ENCODE data around the gene NLRP1.
A peak's percentile ranks its signal among the peaks of the same experiment; 100 is the strongest.

The NLRP1 gene

GRCh38 chr17:5511401-5512225 is 72.7 kb downstream of the NLRP1 start:
- DNase-seq, result no peak

DNA sequence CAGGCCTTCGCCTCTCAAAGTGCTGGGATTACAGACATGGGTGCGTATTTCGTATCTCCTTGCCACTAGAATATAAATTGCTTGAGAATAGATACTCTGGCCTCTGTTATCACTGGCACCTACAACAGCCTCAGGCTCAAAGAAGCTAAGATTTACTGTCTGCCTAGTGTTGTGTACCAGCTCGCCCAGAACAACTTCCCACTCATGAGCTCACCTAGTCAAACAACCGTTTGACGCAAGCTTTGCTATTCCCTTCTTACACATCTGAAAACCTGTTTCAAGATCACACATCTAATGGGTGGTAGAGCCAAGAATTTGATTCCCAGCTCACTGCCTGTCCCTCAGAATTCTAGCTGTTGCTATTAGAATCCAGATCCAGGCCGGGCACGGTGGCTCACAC is 73.5 kb downstream of the NLRP1 start:
- no peak for DNase-seq

- DNase-seq, result no peak
Observed at GRCh38 chr17:5509482-5509881, 74.8 kb downstream of the NLRP1 start.

DNA sequence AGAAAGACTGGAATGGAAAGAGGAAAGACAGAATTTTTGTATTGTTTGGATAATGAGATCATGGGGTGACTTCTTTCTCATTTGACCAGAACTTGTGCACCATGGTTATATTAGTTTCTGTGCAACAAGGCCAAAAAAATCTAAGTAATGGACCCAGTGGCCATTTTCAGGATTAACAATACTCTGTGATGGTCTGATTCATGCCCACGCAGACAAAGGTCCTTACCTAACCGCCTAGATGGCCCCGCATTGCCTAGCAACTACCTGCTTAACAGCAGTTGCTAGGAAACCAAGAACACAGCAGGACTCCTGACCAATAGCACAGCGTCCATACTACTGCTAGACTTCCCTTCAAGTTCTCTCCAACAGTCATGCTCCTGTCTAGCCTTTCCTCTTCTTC is 75.5 kb downstream of the NLRP1 start:
- DNase-seq, result no peak

DNA sequence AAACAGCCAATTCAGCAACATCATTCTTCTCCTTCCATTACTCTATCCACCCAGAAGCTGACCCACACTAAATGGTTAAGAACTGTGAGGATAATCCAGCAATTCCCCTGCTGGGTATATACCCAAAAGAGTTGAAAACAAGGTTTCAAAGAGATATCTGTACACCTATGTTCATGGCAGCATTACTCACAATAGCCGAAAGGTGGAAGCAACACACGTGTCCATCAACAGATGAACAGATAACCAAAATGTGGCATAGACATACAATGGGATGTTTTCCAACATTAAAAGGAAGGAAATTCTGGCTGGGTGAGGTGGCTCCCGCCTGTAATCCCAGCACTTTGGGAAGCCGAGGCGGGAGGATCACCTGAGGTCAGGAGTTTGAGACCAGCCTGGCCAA is 78.0 kb downstream of the NLRP1 start:
- DNase-seq, result no peak

GRCh38 chr17:5502552-5502951 is 81.8 kb downstream of the NLRP1 start:
- no peak for DNase-seq

DNA sequence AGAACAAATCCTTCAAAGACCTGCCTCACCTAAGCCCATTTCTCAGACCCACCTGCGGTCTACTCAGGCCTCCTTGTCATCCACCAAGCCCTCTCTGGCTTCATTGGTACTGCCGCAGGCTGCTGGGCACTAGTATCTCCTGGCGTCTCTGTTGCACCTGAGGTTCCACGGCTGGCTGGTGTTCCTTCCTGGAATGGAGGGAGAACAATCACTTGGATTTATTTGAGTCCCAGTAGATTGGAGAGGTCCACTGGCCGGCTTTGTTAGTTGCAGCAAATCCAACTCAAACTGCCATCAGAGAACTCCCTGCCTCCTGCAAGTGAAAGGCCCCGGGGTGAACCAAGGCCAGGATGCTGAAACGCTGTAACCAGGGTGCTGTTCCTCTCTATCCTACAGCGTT is 82.6 kb downstream of the NLRP1 start:
- no peak for DNase-seq

DNA sequence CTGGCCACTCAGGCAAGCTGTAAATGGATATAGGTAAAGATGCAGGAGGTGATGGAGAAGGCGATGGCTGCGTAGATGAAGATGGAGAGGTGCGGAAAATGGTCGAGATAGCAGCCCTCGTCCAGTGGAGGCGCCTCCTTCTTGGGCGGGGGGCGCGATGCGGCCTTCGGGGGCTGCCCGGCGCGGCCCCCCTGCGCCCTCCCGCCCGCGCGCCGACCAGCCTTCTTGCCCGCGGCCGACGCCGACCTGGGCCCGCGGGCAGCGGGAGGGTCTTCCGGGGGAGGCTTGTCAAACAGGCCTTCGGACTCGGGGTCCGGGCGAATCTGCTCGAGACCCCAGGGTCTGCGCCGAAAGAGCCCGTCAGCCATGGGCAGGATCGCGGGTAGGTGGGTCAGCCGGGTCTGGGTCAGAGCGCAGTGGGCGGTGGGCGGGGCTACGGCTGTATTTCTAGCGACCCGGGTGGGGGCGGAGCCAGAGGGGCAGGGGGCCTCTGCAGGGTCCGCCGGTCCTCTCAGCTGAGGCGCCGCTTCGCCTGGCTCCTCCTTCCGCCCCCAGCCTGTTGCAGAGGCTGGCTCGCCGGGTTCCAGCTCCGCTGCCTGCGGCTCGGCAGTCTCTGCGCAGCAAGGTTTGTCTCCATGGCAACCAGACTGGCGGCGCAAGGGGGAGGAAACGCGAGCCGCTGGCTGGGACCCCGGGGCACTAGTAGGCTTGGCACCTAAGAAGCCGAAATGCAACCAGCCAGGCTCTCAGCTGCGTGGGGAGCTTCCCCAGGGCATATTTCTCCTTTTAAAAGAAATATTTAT is 83.5 kb downstream of the NLRP1 start:
- DNase-seq, result peak; percentile 57 to 76 (median 68)

- no peak for DNase-seq
Observed at GRCh38 chr17:5500247-5500588, 84.1 kb downstream of the NLRP1 start.

DNA sequence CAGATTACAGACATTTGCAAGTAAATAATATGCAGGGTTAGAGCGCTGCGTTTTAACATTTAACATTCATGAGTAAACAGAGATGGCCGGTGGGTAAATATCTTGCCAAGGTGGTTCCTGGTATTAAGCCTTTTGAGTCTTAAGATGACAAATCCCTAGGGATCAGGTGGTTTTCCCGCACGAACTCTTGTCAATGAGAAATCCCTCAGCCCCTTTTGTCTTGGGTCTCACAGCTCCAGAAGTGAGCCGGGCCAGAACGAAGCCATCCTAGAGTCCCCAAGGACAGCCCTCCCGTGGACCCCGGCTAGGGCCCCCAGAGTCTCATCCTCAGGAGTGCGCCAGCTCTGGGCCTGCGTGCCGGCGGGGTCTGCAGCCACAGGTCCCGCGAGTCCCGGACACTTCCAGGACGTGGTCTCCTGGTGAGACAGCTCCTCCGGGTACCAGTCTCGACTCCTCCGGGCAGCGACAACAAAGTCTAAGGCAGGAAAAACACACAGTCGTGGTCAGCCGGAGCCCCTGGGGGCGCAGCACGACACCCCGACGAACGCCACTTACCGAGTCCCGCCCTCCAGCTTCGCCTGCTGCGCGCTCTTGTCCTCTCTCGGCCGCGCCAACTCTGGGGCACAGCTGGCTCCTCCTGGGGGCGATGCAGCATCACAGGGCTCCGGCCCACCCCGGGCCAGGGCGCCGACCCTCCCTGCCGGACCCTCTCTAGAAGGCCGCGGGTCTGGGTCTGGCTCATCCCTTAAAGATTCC is 84.7 kb downstream of the NLRP1 start:
- no peak for DNase-seq

DNA sequence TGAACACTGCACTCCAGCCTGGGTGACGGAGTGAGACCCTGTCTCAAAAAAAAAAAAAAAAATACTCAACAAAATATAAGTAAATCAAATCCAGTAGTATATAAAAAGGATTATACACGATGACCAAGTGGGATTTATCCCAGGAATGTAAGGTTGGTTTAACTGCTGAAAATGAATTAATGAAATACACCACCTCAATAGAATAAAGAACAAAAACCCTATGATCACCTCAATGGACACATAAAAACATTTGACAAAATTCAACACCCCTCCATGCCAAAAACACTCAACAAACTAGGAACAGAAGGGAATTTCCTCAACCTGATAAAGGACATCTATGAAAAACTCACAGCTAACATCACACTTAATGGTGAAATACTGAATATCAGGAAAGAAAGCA is 91.3 kb downstream of the NLRP1 start:
- no peak for DNase-seq

DNA sequence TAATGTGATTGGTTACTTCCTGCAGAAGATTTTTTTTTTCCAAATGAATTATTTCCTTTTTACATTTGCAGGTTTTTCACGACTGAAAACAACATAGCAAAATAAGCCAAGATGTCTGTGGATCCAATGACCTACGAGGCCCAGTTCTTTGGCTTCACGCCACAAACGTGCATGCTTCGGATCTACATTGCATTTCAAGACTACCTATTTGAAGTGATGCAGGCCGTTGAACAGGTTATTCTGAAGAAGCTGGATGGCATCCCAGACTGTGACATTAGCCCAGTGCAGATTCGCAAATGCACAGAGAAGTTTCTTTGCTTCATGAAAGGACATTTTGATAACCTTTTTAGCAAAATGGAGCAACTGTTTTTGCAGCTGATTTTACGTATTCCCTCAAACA is 95.6 kb downstream of the NLRP1 start:
- no peak for DNase-seq

DNA sequence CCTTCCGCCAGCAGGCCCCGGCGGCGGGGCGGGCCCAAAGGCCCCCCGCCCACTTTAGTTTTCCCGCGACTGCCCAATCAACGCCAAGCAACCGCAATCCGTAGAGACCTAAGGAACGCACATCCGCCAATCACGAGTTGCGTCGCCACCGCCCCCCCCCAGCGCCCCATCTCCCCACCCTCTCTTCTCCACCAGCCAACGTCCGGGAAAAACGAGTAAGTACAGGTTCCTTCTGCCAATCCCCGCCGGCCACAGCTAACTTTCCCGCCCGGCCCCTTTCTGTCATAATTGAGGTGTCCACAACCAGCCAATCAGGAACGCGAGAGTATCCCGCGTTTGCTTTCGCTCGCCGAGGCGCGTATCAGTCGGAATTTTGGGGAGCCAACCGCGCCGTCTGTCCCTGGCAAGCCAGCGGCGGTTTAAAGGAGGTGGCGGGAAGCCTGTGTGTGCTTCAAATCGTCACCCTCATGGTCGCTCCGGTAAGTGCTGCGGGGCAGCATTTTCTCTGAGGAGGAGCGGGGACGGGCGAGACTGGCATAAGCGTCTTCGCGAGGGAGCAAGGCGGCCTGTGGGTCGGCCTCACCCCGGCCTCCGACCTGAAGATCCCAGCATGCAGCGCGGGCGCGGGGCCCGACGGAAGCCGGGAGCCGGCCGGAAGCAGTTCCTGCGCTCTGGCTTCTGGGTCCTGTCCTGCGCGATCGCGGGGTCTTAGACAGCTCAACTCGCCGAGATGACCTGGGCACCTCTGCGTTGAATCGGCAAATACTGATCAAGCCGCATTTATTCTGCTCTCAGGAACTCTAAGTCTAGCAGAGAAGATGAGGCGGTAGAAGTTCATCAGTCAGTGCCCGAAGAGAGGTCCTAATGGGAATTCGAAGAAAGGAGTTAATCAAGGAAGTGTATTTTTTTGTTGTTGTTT is 97.8 kb downstream of the NLRP1 start, which contains the start of gene MIS12:
TSS of gene MIS12 (plus strand) at position 361 of the 919 bp plus-strand sequence. CDS start 2,297 bp downstream, outside the sequence.
- peak; percentile 97 to 99 (median 98) for DNase-seq

DNA sequence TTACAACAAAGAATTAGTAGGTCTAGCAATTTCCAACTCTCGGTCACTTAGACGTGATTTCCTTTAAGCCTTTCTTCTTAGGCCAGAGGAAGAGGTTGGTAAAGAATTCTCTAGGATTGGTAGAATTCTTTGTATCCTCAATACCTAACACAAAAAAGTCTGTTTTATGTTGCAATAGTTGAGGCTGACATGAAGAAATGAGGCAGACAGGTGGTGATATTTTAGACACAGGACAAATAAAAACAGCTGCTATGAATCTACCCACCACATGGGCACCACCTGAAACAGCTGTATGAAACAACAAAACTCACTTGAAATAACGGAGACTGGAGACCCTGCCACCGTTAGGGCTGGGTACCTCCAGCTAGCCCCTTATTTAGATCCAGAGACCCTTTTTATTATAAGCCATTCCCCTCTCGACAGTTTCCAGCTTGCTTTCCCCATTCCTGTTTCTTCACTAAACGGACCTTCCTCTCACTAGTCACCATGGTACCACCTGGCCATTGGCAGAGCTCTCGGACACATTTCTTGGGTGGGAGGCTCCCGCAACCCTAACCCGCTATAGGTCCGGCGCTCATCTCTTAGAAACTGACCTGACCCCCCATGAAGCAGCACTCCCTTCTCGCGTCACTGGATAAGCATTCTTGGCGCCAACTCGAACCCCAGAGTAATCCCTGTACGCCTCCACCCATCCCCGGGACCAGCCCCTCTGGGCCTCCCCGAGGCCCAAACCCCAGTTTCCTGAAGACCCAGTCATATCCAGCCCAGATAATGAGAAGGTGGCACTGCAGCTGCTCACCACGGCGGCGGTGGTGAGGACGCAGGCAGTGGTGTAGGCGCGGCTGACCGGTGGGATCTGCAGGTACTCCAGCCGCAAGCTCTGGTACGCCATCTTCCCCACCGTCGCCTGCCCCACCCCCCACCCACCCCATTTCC is 98.8 kb downstream of the NLRP1 start, which contains the start of gene DERL2:
TSS of gene DERL2 (minus strand) at position 909 of the 936 bp plus-strand sequence. CDS start at position 892, 17 bp downstream.
- no peak for DNase-seq

GRCh38 chr17:5481451-5481850 is 102.9 kb downstream of the NLRP1 start:
- no peak for DNase-seq

GRCh38 chr17:5480962-5481361 is 103.3 kb downstream of the NLRP1 start:
- DNase-seq, result no peak

GRCh38 chr17:5478992-5479391 is 105.3 kb downstream of the NLRP1 start:
- no peak for DNase-seq

DNA sequence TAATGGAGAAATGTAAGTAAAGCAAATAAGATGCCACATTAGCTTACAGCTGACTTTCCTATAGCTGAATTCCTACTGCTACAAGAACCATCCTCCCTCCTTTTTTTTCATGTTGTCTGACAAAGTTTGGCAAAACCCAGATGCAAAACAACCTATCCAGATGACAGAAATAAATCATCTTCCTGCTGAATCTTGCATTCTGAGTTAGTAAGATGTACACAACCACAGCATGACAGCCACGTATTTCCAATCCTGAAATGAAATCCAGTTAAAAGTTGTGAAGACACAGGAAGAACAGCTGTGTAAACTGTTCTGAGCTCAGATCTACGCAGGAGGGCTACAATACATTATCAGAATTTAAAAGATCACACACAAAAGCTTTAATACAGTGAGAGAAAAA is 110.4 kb downstream of the NLRP1 start:
- DNase-seq, result no peak

GRCh38 chr17:5472511-5472910 is 111.8 kb downstream of the NLRP1 start:
- no peak for DNase-seq

DNA sequence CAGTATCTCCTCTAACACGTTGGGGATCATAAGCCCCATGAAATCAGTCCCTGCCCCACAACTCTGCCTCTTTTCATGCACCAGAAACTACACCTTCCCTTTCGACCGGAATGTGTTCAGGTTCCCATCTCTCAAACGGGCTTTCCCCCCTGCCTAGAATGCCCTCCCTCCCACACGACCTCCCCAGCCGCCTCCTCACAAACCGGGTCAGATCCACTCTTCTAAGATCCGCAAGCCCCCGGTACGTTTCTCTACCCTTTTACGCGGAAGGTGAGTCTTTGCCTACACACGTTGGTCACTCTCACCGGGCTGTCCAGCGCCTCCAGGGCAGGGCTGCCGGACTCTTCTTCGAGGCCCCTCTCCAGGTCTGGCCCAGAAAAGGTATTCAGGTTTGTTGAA is 116.2 kb downstream of the NLRP1 start:
- DNase-seq, result no peak

- no peak for DNase-seq
Observed at GRCh38 chr17:5467416-5467815, 116.9 kb downstream of the NLRP1 start.
